HCT116 (cell line): ENCODE data around the gene HGFAC. TPM values are rescaled to one million over a fixed set of nuclear protein-coding genes. Genes with fewer than 3 reads are reported as not detected.

Source experiments
- ATAC-seq: fragments of 200-7000 bp; cut with Tn5 transposase; 2 replicates; pipeline ENCODE4 v1.9.1; 2020; ENCODE audit warnings: mild to moderate bottlenecking, moderate library complexity
- BruUV-seq: library from RNA; stranded (reverse); fragments of 400-500 nt; replicated peaks from 2 replicates; lab custom pipeline; 2021; lab: Mats Ljungman, UMichigan
- CTCF ChIA-PET: fragments of 300-600 bp; sonication (Branson Sonifier 250); formaldehyde crosslinking; loops from one replicate; lab custom pipeline; 2021; ENCODE audit warnings: antibody characterized with exemption; lab: Charles Lee
- POLR2A ChIA-PET: fragments of 300-600, 350-600 bp; sonication (Branson Sonifier 250); formaldehyde crosslinking; loops from one replicate; lab custom pipeline; 2021; ENCODE audit warnings: antibody characterized with exemption; lab: Charles Lee
- RAD21 ChIA-PET, 2 experiments: fragments of 300-600 bp; sonication (Branson Sonifier 250); formaldehyde crosslinking; loops; one replicate each; lab custom pipeline; 2023; ENCODE audit warnings: low total read pairs in 2 of 2; ENCODE audit not compliant: uncharacterized antibody in 2 of 2, unreplicated experiment in 2 of 2, low non-redundant PET in 1 of 2; lab: Charles Lee
- DNase-seq: peaks from one replicate; pipeline ENCODE4 v3.0.0-alpha.2; 2010; ENCODE audit warnings: low read depth, low spot score
- H2AFZ ChIP-seq: fragments of 200-600 bp; shearing (Covaris generic), sonication (generic); 2 replicates; pipeline ENCODE4 v1.6.1; 2017; ENCODE audit warnings: low read depth, mixed run types, mixed read lengths, antibody characterized with exemption, low read length; ENCODE audit not compliant: poor library complexity, severe bottlenecking
- H3K27ac ChIP-seq: 2 replicates; pipeline ENCODE4 v1.5.1; 2012; ENCODE audit warnings: low read depth, low read length
- H3K27me3 ChIP-seq: fragments of 200-600 bp; sonication (generic); 2 replicates; pipeline ENCODE4 v1.6.1; 2016; ENCODE audit warnings: mixed run types, low read length, mixed read lengths; ENCODE audit not compliant: insufficient read depth
- H3K36me3 ChIP-seq, 2 experiments: fragments of 200-500 bp in 1 of 2; fragments of 200-600 bp in 1 of 2; sonication (Bioruptor generic) in 1 of 2; sonication (generic) in 1 of 2; 2 replicates each; pipeline versions ENCODE4 v1.5.1 to v1.6.1; 2014 to 2016; ENCODE audit warnings: low read length in 2 of 2, inconsistent platforms in 1 of 2, mixed read lengths in 1 of 2, mixed run types in 1 of 2; ENCODE audit not compliant: insufficient read depth in 2 of 2, control insufficient read depth in 1 of 2
- H3K4me1 ChIP-seq, 2 experiments: fragments of 200-600 bp in 1 of 2; sonication (generic) in 1 of 2; 2 replicates each; pipeline versions ENCODE4 v1.5.1 to v1.6.1; 2012 to 2017; ENCODE audit warnings: low read length in 2 of 2, inconsistent platforms in 1 of 2, mild to moderate bottlenecking in 1 of 2, mixed read lengths in 1 of 2, mixed run types in 1 of 2, moderate library complexity in 1 of 2; ENCODE audit not compliant: insufficient read depth in 2 of 2, control insufficient read depth in 1 of 2
- H3K4me2 ChIP-seq: fragments of 200-600 bp; sonication (generic); 2 replicates; pipeline ENCODE4 v1.6.1; 2017; ENCODE audit warnings: mixed run types, low read length, mixed read lengths
- H3K4me3 ChIP-seq, 2 experiments: fragments of 200-600 bp in 1 of 2; sonication (generic) in 1 of 2; replicated peaks in 1 of 2; 2 replicates each; pipeline ENCODE4 v1.5.1; 2011 to 2016; ENCODE audit warnings: low read length in 2 of 2, control low read depth in 1 of 2, low read depth in 1 of 2, mild to moderate bottlenecking in 1 of 2, mixed read lengths in 1 of 2, mixed run types in 1 of 2
- H3K79me2 ChIP-seq: fragments of 200-600 bp; sonication (generic); 2 replicates; pipeline ENCODE4 v1.6.1; 2017; ENCODE audit warnings: mild to moderate bottlenecking, mixed run types, low read length, moderate library complexity, mixed read lengths; ENCODE audit not compliant: insufficient read depth
- H3K9ac ChIP-seq: fragments of 200-600 bp; sonication (generic); 2 replicates; pipeline ENCODE4 v1.6.1; 2016; ENCODE audit warnings: low read length, mixed read lengths
- H3K9me2 ChIP-seq: fragments of 200-600 bp; sonication (generic), shearing (Covaris generic); 2 replicates; pipeline ENCODE4 v1.6.1; 2017; ENCODE audit warnings: mixed run types, mild to moderate bottlenecking, moderate library complexity; ENCODE audit not compliant: insufficient read depth
- H3K9me3 ChIP-seq, 2 experiments: fragments of 200-500 bp in 1 of 2; fragments of 200-600 bp in 1 of 2; sonication (Bioruptor generic) in 1 of 2; sonication (generic) in 1 of 2; 2 replicates each; pipeline ENCODE4 v1.6.1; 2014 to 2017; ENCODE audit warnings: low read length in 2 of 2, mixed read lengths in 2 of 2, inconsistent platforms in 1 of 2, low read depth in 1 of 2, mild to moderate bottlenecking in 1 of 2, mixed run types in 1 of 2, moderate library complexity in 1 of 2; ENCODE audit not compliant: control insufficient read depth in 1 of 2, insufficient read depth in 1 of 2
- H4K20me1 ChIP-seq: fragments of 200-600 bp; sonication (generic), shearing (Covaris generic); 2 replicates; pipeline ENCODE4 v1.6.1; 2017; ENCODE audit warnings: mixed run types, mild to moderate bottlenecking, moderate library complexity; ENCODE audit not compliant: insufficient read depth
- ATF3 ChIP-seq: IDR thresholded peaks from 2 replicates; pipeline ENCODE4 v1.6.1; 2012
- CBX3 ChIP-seq: IDR thresholded peaks from 2 replicates; pipeline ENCODE4 v1.6.1; 2012; ENCODE audit warnings: low read depth
- EZH2phosphoT487 ChIP-seq: fragments of 200-600 bp; IDR thresholded peaks from 2 replicates; pipeline ENCODE4 v1.6.1; 2018; ENCODE audit warnings: antibody characterized with exemption, borderline replicate concordance
- JUND ChIP-seq: IDR thresholded peaks from 2 replicates; pipeline ENCODE4 v1.6.1; 2012
- POLR2A ChIP-seq: IDR thresholded peaks from 2 replicates; pipeline ENCODE4 v1.7.0; 2011; ENCODE audit warnings: borderline replicate concordance; ENCODE audit not compliant: insufficient read depth, insufficient read length; ENCODE audit errors: extremely low read depth
- POLR2AphosphoS5 ChIP-seq: IDR thresholded peaks from 2 replicates; pipeline ENCODE4 v1.6.1; 2011; ENCODE audit warnings: mild to moderate bottlenecking, low read depth, low read length, moderate library complexity
- RAD21 ChIP-seq: IDR thresholded peaks from 2 replicates; pipeline ENCODE4 v1.6.1; 2012; ENCODE audit warnings: low read depth, mild to moderate bottlenecking
- SIN3A ChIP-seq: IDR thresholded peaks from 2 replicates; pipeline ENCODE4 v1.6.1; 2012; ENCODE audit warnings: low read depth
- SP1 ChIP-seq: IDR thresholded peaks from 2 replicates; pipeline ENCODE4 v1.6.1; 2012; ENCODE audit warnings: low read depth
- TCF7L2 ChIP-seq: IDR thresholded peaks from 2 replicates; pipeline ENCODE4 v1.7.0; 2011; ENCODE audit warnings: borderline replicate concordance, inconsistent platforms; ENCODE audit not compliant: insufficient read depth, insufficient read length; ENCODE audit errors: extremely low read depth
- YY1 ChIP-seq: IDR thresholded peaks from 2 replicates; pipeline ENCODE4 v1.6.1; 2011; ENCODE audit warnings: low read length, low read depth, moderate library complexity, mild to moderate bottlenecking; ENCODE audit not compliant: insufficient replicate concordance; ENCODE audit errors: extremely low read depth
- ZFX ChIP-seq: fragments of 450-650 bp; IDR thresholded peaks from 2 replicates; pipeline ENCODE4 v1.6.1; 2017
- ZNF274 ChIP-seq: fragments of 200-500 bp; sonication (Bioruptor generic); IDR thresholded peaks from 2 replicates; pipeline ENCODE4 v1.6.1; 2014; ENCODE audit warnings: mild to moderate bottlenecking, low read depth, low read length, inconsistent platforms
- intact Hi-C: fragments of 100-400 bp; cut with micrococcal nuclease; formaldehyde crosslinking; loops from 2 replicates; pipeline ENCODE4 v1.10.0; 2022
- total RNA-seq: library from RNA; stranded (reverse); gene quantifications from one replicate; pipeline ENCODE4 v1.2.1, GENCODE V29; 2021; ENCODE audit not compliant: unreplicated experiment
- TF ChIP-seq, protein P1 (sequence below): IDR thresholded peaks from 2 replicates; pipeline ENCODE4 v1.6.1; 2011; ENCODE audit warnings: mild to moderate bottlenecking, low read length, moderate library complexity; ENCODE audit not compliant: insufficient replicate concordance; ENCODE audit errors: extremely low read depth
- TF ChIP-seq, protein P2 (sequence below), 3 experiments: fragments of 200-600 bp in 1 of 3; sonication (generic) in 1 of 3; IDR thresholded peaks in 2 of 3; conservative IDR thresholded peaks in 1 of 3; 2 replicates each; pipeline ENCODE4 v1.5.1; 2012 to 2017; ENCODE audit warnings: low read depth in 2 of 3, low read length in 2 of 3, antibody characterized with exemption in 1 of 3, borderline replicate concordance in 1 of 3, control low read depth in 1 of 3, mild to moderate bottlenecking in 1 of 3, mixed read lengths in 1 of 3, mixed run types in 1 of 3, moderate library complexity in 1 of 3; ENCODE audit not compliant: insufficient read depth in 1 of 3

Gene HGFAC
- total RNA-seq, 1 experiment from 2014 or later, result 1.1 TPM

DNA sequence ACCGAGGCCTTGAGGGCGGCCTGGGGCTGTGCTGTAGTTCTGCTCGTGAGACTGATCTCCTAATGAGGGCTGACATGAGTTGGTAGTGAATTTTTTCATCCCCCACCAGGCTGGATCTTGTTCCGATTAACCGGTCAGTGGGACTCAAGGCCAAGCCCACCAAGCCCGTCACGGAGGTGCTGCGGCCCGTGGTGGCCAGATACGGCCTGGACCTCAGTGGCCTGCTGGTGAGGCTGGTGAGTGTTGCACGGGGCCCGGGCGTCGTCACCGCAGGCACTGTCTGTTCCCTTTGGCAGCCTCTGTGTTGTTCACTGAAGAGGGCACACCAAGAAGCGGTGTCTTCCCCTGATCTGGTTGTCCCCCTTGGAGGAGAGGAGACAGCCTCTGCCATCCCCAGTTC, 18.4 kb upstream of the HGFAC start:
- no peaks in the 10 kb centered on the region for H3K4me1 ChIP-seq
- ChIA-PET CTCF (no interaction called here), POLR2A (no interaction called here), RAD21 (no interaction called here)
- no peaks in the 10 kb centered on the region for H3K36me3 ChIP-seq
- H3K4me3 ChIP-seq, result no peak overlapping the region
- H2AFZ ChIP-seq, result no peak overlapping the region
- no peak for TF ChIP-seq ATF3
- no peak for TF ChIP-seq ZNF274
- TF ChIP-seq ZFX, result no peak
- TF ChIP-seq, protein P1, sequence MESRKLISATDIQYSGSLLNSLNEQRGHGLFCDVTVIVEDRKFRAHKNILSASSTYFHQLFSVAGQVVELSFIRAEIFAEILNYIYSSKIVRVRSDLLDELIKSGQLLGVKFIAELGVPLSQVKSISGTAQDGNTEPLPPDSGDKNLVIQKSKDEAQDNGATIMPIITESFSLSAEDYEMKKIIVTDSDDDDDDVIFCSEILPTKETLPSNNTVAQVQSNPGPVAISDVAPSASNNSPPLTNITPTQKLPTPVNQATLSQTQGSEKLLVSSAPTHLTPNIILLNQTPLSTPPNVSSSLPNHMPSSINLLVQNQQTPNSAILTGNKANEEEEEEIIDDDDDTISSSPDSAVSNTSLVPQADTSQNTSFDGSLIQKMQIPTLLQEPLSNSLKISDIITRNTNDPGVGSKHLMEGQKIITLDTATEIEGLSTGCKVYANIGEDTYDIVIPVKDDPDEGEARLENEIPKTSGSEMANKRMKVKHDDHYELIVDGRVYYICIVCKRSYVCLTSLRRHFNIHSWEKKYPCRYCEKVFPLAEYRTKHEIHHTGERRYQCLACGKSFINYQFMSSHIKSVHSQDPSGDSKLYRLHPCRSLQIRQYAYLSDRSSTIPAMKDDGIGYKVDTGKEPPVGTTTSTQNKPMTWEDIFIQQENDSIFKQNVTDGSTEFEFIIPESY, result no peak
- TF ChIP-seq, protein P2, sequence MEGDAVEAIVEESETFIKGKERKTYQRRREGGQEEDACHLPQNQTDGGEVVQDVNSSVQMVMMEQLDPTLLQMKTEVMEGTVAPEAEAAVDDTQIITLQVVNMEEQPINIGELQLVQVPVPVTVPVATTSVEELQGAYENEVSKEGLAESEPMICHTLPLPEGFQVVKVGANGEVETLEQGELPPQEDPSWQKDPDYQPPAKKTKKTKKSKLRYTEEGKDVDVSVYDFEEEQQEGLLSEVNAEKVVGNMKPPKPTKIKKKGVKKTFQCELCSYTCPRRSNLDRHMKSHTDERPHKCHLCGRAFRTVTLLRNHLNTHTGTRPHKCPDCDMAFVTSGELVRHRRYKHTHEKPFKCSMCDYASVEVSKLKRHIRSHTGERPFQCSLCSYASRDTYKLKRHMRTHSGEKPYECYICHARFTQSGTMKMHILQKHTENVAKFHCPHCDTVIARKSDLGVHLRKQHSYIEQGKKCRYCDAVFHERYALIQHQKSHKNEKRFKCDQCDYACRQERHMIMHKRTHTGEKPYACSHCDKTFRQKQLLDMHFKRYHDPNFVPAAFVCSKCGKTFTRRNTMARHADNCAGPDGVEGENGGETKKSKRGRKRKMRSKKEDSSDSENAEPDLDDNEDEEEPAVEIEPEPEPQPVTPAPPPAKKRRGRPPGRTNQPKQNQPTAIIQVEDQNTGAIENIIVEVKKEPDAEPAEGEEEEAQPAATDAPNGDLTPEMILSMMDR (IDR thresholded peaks at IDR 0.05 in 2 of 3, conservative IDR thresholded peaks at IDR 0.05 in 1 of 3; ENCODE audit: borderline replicate concordance in 1 of 3, insufficient read depth in 1 of 3, low read depth in 2 of 3, low read length in 2 of 3), result no peak
- TF ChIP-seq POLR2AphosphoS5, result no peak
- no peak for TF ChIP-seq SP1
- TF ChIP-seq JUND, result no peak
- TF ChIP-seq SIN3A, result no peak
- no peak for TF ChIP-seq RAD21
- TF ChIP-seq CBX3, result no peak
- no peak for TF ChIP-seq YY1
- TF ChIP-seq TCF7L2, result no peak
- no peak for TF ChIP-seq EZH2phosphoT487
- no peak for TF ChIP-seq POLR2A
- no peak overlapping the region for H3K4me2 ChIP-seq
- BruUV-seq, result no TSS peak
- H3K79me2 ChIP-seq, result no peaks in the 10 kb centered on the region
- no peak overlapping the region for H3K27ac ChIP-seq
- no peaks in the 10 kb centered on the region for H3K27me3 ChIP-seq
- ATAC-seq (no peak), DNase-seq (no peak)
- H3K9me3 ChIP-seq, result no peaks in the 10 kb centered on the region
- H3K9me2 ChIP-seq, result no peaks in the 10 kb centered on the region
- H3K9ac ChIP-seq, result no peak overlapping the region
- intact Hi-C loops, result no loop called here
- no peaks in the 10 kb centered on the region for H4K20me1 ChIP-seq
